K562 (cell line): ENCODE measurements around the gene GNGT2. TPM values are rescaled to one million over a fixed set of nuclear protein-coding genes. Genes with fewer than 3 reads are reported as not detected.

ENCODE experiments used
- CBX2 ChIP-seq: fragments of 200-600 bp; sonication (generic); IDR thresholded peaks from one replicate; pipeline ENCODE4 v1.6.1; 2012; ENCODE audit warnings: mild to moderate bottlenecking, low read length, inconsistent platforms; ENCODE audit not compliant: insufficient read depth, poor library complexity, severe bottlenecking
- CREB3L1 ChIP-seq: fragments of 450-650 bp; IDR thresholded peaks from 2 replicates; pipeline ENCODE4 v1.6.1; 2014; ENCODE audit warnings: low read depth, mild to moderate bottlenecking, moderate library complexity, borderline replicate concordance
- HES1 ChIP-seq: fragments of 450-650 bp; IDR thresholded peaks from 2 replicates; pipeline ENCODE4 v1.6.1; 2016; ENCODE audit warnings: low read depth, mild to moderate bottlenecking, moderate library complexity
- ID3 ChIP-seq, 2 experiments: fragments of 250-450 bp in 1 of 2; fragments of 450-650 bp in 1 of 2; sonication (Bioruptor Pico) in 1 of 2; IDR thresholded peaks; 2 replicates each; pipeline versions ENCODE4 v1.6.1 to v1.8.0; 2016 to 2021; ENCODE audit warnings: mild to moderate bottlenecking in 2 of 2, moderate library complexity in 2 of 2, missing compliant biosample characterization in 1 of 2, missing genetic modification characterization in 1 of 2
- JUND ChIP-seq, 2 experiments: IDR thresholded peaks; 2 replicates in 1 of 2; 3 replicates in 1 of 2; pipeline ENCODE4 v1.6.1; 2011; ENCODE audit warnings: borderline replicate concordance in 2 of 2, low read depth in 2 of 2, low read length in 2 of 2, improper control_type of control experiment in 1 of 2, missing biosample characterization in 1 of 2, missing genetic modification characterization in 1 of 2, missing genetic modification reagents in 1 of 2
- NCOR1 ChIP-seq: fragments of 450-650 bp; IDR thresholded peaks from 2 replicates; pipeline ENCODE4 v1.6.1; 2016; ENCODE audit warnings: mild to moderate bottlenecking, moderate library complexity
- RBM34 ChIP-seq: fragments of 200-400 bp; formaldehyde crosslinking; IDR thresholded peaks from 2 replicates; pipeline ENCODE4 v1.6.1; 2018; ENCODE audit warnings: low read length, borderline replicate concordance; ENCODE audit not compliant: insufficient read depth
- RREB1 ChIP-seq: fragments of 250-450 bp; sonication (Bioruptor Pico); IDR thresholded peaks from 2 replicates; pipeline ENCODE4 v1.4.0; 2020
- ZBTB2 ChIP-seq: fragments of 450-650 bp; IDR thresholded peaks from 2 replicates; pipeline ENCODE4 v1.6.1; 2016; ENCODE audit warnings: antibody characterized with exemption
- ZBTB26 ChIP-seq: fragments of 450-650 bp; formaldehyde crosslinking; IDR thresholded peaks from 2 replicates; pipeline ENCODE4 v1.4.0; 2022; ENCODE audit warnings: missing genetic modification characterization
- ZNF217 ChIP-seq: sonication (generic); formaldehyde crosslinking; IDR thresholded peaks from 2 replicates; pipeline ENCODE4 v1.8.0; 2022; ENCODE audit warnings: mild to moderate bottlenecking, missing genetic modification reagents
- polyA plus RNA-seq, 8 experiments: library from polyadenylated mRNA; depleted of rRNA in 4 of 8; stranded (reverse) in 5 of 8; unstranded in 3 of 8; fragments of >200 nt; fragmentation: Nextera tagmentation in 2 of 8; fragmentation: Illumina TruSeq in 1 of 8; extraction: Ambion mirVana in 2 of 8; extraction: Trizol in 1 of 8; gene quantifications; 2 replicates each; pipeline versions ENCODE4 v1.2.1 to v1.2.3, GENCODE V29; 2011 to 2014; ENCODE audit warnings: inconsistent platforms in 1 of 8, missing spikeins in 1 of 8
- total RNA-seq, 7 experiments: library from RNA; depleted of rRNA in 6 of 7; stranded (reverse); fragments of >200 nt in 6 of 7; fragmentation: Illumina TruSeq in 2 of 7; extraction: Trizol in 2 of 7; gene quantifications; 2 replicates each; pipeline versions ENCODE4 v1.2.1 to v1.2.3, GENCODE V29; 2011 to 2021; ENCODE audit warnings: low replicate concordance in 1 of 7

Gene GNGT2
- total and polyA plus RNA-seq, 9 of the 15 experiments (the other 6 are each of a cell fraction or from before 2014, with no cell fraction given), result not detected

- no peak for TF ChIP-seq ZBTB26 (CRISPR knock-in tag)
- TF ChIP-seq ZNF217 (CRISPR knock-in tag), result no peak
- TF ChIP-seq ZBTB2, result 0 out of 2 replicates have a peak, but pooled peaks have one; percentile 15
- peak; percentile 81 for TF ChIP-seq CREB3L1
- no peak for TF ChIP-seq ID3 (CRISPR knock-in tag; IDR thresholded peaks at IDR 0.05)
- peak; percentile 84 for TF ChIP-seq ID3 (tag; IDR thresholded peaks at IDR 0.05)
- TF ChIP-seq NCOR1, result peak; percentile 49
- TF ChIP-seq CBX2, result no peak
- TF ChIP-seq RBM34, result no peak
- peak; percentile 35 for TF ChIP-seq JUND (IDR thresholded peaks at IDR 0.05; ENCODE audit: borderline replicate concordance, low read depth, low read length)
- peak; percentile 17; the same call in 1 of the 3 replicates for TF ChIP-seq JUND (tag; IDR thresholded peaks at IDR 0.05; ENCODE audit: borderline replicate concordance, low read depth, low read length)
- peak; percentile 89 for TF ChIP-seq HES1
- 0 out of 2 replicates have a peak, but pooled peaks have one; percentile 66 for TF ChIP-seq RREB1
Measured at GRCh38 chr17:49191917-49192741, 18.2 kb downstream of the GNGT2 start (continued).
